ENCODE data around the gene IL17B.

- no peak for TF ChIP-seq POLR2A (IDR thresholded peaks at IDR 0.05)
- TF ChIP-seq, protein P1, sequence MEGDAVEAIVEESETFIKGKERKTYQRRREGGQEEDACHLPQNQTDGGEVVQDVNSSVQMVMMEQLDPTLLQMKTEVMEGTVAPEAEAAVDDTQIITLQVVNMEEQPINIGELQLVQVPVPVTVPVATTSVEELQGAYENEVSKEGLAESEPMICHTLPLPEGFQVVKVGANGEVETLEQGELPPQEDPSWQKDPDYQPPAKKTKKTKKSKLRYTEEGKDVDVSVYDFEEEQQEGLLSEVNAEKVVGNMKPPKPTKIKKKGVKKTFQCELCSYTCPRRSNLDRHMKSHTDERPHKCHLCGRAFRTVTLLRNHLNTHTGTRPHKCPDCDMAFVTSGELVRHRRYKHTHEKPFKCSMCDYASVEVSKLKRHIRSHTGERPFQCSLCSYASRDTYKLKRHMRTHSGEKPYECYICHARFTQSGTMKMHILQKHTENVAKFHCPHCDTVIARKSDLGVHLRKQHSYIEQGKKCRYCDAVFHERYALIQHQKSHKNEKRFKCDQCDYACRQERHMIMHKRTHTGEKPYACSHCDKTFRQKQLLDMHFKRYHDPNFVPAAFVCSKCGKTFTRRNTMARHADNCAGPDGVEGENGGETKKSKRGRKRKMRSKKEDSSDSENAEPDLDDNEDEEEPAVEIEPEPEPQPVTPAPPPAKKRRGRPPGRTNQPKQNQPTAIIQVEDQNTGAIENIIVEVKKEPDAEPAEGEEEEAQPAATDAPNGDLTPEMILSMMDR (IDR thresholded peaks at IDR 0.05), result no peak
These were observed at the start of gene IL17B for GRCh38 chr5:149379177-149379761.

All from heart left ventricle (tissue), 13 donors.